HG03378 (cell line): Measurements from ENCODE around the gene MYPOP.
"Not testable (repeated sequence)": the region's sequence is repeated elsewhere in the genome, so short reads cannot be mapped to it uniquely, and the experiment has no call there.

Experiments
- ATAC-seq: cut with Tn5 transposase; IDR thresholded peaks from one replicate; pipeline ENCODE4 v1.9.1; 2021; ENCODE audit warnings: mild to moderate bottlenecking, moderate library complexity; ENCODE audit not compliant: unreplicated experiment

The MYPOP gene

DNA sequence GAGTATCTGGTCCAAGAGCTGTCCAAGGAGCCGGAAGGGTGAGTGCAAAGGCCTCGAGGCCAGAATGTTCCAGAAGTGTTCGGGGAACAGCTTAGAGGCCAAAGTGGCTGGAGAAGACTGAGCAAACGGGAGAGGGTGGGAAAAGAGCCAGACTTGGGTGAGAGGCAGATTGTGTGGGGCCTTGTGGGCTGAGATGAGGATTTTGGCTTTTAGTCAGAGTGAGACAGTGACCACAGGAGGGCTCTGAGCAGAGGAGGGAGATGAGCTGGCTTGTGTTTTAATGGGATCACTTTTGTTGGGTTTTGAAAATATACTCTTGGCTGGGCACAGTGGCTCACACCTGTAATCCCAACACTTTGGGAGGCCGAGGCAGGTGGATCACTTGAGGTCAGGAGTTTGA is 6.5 kb upstream of the MYPOP start:
- no peak for ATAC-seq

DNA sequence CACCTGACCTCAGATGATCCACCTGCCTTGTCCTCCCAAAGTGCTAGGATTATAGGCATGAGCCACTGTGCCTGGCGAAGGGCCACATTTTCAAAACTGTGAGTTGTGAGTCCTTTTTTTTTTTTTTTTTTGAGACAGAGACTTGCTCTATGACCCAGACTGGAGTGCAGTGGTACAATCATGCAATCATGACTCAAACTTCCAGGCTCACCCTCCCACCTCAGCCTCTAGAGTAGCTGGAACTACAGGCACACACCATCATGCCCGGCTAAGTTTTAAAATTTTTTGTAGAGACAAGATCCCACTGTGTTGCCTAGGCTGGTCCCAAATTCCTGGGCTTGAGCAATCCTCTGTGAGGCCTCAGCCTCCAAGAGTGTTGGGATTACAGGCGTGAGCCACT is 3.8 kb upstream of the MYPOP start:
- no peak for ATAC-seq

DNA sequence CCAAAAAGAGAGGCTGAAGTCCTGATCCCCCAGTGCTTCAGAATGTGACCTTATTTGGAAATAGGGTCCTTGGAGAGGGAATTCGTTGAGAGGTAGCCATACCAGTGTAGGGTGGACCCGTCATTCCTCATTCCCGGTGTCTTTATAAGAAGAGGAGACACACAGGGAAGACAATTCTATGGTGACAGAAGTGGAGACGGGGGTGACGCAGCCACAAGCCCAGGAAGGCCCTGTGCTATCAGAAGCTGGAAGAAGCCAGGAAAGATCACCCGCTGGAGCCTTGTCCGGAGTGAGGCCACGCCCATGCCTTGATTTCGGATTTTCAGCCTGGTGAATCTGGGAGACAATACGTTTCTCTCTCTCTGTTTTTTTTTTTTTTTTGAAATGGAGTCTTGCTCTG is 2.6 kb upstream of the MYPOP start:
- ATAC-seq: no peak

DNA sequence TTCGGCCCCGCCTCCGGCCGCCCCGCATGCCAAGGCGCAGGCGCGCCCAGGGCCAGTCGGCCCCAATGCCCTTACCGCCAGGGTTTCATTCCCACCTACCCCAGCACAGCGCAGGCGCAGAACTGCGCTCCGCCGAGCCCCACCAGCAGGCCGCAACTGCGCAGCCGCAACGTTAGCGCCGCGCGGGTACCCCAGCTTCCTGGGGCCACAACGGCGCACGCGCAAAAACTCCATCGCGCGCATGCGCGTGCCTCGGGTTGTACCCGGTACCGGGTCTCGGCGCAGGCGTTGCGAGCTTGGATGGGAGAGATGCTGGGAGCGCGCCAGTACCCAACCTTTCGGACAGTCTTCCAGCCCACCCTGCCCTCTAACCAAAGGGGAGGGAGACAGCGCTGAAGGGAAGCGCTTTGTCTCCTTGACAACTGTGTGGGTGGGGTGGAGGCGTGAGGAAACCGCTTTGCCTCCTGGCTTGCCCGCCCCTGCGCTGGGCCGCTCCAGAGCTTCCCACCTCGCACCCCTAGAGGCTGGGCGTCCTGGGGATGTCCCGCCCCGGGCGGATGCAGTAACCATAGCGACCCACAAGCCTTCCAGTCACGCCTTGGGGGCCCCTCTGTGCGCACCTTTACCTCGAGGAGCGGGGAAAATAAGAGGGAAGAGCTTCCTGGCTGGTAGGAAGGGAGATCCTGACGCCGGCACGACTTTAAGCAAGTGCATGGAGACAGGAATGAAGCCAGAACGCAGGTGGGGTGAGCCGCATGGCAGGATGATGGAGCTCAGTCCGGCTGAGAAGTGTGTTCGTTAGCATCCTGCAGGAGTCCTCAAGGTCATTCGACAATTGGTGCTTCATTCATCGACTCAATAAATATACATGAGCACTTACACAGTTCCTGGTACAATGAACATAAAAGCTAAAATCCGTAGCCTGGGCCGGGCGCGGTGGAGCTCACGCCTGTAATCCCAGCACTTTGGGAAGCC is 525 bp upstream of the MYPOP start:
- ATAC-seq: peak; percentile 86

DNA sequence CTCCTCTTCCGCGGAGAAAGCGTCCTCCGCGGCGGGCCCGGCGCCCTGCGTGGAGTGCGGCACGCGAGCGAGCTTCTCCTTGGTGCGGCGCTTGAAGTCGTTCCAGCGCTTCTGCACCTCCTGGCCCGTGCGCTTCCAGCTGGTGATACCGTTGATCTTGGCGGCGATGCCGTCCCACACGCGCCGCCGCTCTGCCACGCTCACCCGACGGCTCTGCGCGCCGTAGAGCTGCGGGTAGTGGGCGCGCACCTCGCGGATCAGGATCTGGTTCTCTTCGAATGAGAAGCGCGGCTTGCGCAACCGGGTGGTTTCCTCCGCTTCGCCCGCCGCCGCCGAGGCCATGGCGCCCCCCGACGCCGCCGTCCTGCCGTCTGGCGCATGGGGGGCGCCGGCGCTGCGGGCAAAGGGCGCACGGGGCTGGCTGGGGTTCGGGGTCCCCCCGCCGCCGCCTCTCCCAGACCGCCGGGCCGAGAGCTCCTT is 941 bp downstream of the MYPOP start:
- no peak for ATAC-seq

DNA sequence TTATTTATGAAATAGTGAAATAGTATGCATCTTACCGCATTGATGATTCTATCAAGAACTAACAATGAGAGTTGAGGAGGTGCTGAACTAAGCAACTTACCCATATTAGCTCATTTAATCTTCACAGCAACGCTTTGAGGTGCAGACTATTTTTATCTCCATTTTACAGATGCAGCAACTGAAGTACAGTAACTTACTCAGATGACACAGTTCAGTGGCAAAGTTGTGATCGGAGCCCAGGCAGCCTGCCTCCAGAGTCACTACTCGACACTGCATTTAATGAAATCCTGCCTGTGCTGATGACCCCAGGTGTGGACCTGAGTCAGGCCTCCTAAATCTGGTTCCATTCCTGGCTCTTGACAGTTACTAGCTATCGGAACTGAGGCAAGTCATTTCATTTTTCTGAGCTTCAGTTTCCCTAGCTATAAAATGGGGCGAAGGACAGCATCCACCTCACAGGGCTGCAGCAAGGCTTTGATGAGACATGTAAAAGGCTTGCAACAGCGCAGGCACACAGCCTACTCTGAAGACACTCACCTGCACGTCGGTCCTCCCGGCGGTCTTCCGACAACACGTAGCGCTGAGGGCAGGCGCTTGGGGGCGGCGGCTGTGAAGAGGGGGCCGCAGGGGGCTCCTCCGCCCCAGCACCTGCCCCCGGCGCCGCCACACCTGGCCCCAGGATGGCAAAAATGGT is 1.5 kb downstream of the MYPOP start:
- no peak for ATAC-seq

DNA sequence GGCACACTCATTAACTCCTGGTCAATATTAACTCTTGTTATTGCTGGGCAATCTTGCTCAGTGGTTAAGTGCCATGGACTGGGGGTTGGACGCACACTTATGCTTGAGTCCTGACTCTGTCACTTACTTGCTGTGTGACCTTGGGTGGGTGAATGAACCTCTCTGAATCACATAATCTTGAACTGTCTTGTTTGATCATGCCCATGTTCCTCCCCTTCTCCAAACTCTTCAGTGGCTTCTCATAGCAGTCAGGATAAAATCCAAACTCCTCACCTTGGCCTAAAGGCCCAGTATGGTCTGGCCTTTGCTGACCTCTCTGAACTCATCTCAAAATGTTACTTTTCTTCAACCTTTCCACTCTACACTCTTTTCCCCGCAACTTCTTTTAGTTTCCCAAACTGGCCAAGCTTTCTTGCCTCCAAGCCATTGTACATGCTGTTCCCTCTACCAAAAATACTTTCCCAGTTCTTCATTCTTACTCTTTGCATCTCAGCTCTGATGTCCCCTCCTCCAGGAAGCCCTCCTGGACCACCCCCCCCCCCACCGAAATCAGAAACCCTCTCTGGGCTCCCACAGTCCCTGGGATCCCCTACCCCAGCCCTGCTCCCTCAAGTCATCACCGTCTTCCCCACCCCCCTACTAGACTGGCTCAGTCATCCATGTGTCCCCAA is 2.4 kb downstream of the MYPOP start:
- ATAC-seq: no peak

DNA sequence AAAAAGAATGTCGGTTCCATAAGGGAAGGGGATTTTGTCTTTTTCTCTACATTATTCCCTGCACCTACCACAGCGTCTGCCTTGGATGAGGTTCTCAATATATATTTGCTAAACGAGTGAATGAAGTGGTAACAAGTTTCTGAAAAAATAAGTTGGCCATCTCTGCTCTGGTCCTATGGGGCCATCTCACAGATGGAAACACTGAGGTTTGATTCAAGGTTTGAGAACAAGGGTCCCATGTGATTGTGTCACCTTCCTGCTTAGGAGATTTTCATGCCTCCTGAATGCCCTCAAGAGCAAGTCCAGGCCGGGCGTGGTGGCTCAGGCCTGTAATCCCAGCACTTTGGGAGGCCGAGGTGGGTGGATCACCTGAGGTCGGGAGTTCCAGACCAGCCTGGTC is 3.2 kb downstream of the MYPOP start:
- ATAC-seq: no peak

DNA sequence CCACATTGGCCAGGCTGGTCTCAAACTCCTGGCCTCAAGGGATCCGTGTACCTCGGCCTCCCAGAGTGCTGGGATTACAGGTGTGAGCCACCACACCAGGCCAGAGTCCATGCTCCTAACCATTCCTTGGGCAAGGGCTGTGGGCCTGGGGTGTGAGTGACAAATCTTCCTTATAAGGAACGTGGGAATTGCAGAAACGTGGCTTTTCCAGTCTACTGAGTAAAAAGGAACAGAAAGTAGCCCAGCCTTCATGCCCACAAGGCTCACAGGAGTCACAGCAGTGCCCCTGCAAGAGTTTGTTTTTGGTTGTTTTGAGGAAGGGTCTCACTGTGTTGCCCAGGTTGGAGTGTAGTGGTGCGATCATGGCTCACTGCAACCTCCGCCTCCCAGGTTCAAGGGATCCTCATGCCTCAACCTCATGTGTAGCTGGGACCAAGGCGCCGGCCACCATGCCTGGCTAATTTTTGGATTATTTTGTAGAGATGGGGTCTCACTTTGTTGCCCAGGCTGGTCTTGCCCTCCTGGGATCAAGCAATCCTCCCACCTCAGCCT is 5.1 kb downstream of the MYPOP start:
- ATAC-seq: no peak

DNA sequence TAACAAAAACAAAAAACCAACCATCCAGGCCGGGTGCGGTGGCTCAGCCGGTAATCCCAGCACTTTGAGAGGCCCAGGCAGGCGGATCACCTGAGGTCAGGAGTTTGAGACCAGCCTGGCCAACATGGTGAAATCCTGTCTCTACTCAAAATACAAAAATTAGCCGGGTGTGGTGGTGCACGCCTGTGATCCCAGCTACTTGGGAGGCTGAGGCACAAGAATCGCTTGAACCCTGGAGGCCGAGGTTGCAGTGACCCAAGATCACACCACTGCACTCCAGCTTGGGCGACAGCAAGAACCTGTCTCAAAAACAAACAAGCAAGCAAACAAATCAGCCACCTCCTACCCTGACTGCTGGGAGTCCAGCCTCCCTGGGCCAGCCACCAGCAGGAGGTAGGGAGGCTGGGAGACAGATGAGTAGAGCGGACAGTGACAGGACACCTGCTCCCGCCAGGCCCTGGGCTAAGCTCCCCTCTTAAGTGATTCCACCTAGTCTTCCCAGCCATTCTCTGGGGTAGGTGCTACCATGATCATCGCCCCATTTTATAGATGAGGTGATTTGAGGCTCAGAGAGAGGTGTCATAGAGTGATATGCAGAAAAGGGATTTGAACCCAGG is 6.3 kb downstream of the MYPOP start:
- ATAC-seq: not testable (repeated sequence)

DNA sequence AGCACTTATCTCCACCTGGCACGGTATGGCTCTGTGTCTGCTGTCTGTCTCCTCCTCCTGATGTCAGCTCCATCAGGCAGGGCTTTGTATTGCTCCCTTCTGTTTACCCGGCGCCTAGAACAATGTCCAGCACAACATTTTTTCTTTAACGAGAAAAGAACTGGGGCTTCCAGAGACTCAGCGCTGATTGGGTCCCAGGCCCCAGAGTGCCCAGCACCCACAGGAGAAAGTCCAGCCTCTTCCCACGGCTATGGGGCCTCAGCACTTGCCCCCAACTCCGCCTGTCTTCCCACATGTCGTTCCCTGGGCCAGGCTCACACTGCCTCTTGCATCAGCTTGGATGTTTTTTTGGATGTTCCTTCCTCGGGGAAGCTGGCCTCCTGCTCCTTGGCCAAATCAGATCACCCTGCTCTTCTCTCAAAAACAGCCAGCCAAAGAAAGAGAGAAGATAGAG is 6.9 kb downstream of the MYPOP start:
- ATAC-seq: no peak

DNA sequence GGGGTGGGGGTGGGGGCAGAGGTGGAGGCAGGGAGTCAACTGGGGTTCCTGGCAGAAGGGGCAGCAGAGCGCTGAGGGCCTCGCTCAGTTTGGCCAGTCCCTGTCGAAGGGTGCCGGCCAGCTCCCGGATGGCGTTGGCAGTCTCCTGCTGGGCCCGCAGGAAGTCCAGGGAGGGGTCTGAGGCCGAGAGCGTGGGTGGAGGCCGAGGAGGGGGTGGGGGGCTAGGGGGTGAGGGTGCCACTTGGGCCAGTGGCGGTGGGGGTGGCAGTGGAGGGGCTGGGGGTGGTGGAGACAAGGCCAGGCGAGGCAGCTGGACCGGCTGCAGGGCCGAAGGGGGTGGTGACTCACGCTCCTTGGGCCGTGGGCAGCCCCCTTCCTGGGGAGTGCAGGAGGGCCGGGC is 11.5 kb downstream of the MYPOP start:
- no peak for ATAC-seq

DNA sequence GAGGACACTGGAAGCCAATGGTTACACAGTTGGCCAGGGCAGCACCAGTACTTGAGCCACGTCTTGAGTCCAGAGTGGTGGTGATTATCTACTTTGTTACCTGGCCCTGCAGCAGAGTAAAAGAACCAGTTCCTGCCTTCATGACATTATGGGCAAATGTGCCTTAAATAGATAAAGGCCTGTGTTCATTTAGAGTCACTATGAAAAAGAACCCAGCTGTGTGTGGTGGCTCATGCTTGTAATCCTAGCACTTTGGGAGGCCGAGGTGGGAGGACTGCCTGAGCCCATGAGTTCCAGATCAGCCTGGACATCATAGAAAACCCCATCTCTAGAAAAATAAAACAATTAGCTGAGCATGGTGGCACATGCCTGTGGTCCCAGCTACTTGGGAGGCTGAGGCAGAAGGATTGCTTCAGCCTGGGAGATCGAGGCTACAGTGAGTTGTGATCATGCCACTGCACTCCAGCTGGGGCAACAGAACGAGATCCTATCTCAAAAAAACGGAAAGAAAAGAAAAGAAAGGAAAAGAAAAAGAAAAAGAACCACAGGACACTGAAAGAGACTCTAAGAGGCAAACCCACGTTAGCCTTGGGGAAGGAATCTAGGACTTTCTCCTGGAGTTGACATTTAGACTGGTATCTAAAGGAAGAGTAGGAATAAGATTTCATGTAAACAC is 13.1 kb downstream of the MYPOP start:
- ATAC-seq: no peak

DNA sequence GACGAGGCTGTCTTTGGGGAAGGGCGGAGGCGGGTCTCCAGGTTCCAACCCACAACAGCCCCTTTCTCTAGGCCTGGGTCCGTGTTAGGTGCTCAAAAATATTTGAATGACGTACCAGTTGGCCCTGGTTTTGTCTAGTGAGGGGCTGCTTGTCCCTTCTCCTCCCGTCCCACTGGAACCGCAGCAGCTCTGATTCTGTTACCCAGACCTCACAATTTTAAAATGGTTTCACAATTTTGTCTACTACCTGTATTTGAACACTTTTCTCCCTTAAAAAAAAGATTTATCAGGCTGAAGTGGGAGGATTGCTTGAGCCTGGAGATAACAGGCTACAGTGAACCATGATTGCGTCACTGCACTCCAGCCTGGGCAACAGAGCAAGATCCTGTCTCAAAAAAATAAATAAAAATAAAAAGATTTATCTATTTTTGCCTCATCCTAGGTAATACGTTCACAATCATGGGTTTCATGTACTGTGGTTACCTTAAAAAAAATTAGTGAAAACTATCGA is 15.2 kb downstream of the MYPOP start:
- no peak for ATAC-seq

DNA sequence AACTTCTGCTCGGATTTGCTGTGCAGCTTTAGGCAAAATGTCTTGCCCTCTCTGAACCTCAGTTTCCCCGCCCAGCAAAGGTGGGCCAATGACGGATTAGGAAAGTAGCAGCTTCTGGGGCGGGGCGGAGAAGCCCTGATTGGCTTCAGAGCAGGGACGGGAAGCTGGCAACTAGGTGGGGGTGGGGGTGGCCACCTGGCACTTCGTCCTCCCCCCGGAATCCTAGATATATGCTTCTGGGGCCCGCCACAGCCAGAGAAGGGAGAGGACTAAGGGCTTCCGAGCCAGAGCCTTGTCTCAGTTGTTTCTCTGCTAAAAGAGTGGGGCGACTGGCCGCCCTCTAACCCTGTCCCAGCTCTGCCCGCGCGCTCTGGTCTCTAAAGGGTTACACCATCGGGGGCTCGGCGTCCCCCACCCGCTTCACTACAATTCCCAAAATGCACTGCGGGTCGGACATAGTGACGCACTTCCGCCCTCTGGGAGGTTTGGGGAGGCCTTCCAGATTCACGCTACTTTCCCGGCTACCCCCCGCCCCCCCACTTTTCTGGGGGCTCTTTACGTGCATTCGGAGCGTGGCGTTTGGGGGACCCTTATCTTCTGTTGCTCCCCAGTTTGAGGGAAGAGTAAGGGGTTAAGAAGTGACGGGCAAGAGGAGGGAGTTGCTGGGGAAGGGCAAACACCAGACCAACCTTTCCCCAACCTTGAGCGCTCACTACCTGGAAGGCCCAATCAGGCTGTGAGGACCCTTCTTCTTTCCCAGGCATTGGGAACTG is 15.8 kb downstream of the MYPOP start:
- ATAC-seq: peak; percentile 39

DNA sequence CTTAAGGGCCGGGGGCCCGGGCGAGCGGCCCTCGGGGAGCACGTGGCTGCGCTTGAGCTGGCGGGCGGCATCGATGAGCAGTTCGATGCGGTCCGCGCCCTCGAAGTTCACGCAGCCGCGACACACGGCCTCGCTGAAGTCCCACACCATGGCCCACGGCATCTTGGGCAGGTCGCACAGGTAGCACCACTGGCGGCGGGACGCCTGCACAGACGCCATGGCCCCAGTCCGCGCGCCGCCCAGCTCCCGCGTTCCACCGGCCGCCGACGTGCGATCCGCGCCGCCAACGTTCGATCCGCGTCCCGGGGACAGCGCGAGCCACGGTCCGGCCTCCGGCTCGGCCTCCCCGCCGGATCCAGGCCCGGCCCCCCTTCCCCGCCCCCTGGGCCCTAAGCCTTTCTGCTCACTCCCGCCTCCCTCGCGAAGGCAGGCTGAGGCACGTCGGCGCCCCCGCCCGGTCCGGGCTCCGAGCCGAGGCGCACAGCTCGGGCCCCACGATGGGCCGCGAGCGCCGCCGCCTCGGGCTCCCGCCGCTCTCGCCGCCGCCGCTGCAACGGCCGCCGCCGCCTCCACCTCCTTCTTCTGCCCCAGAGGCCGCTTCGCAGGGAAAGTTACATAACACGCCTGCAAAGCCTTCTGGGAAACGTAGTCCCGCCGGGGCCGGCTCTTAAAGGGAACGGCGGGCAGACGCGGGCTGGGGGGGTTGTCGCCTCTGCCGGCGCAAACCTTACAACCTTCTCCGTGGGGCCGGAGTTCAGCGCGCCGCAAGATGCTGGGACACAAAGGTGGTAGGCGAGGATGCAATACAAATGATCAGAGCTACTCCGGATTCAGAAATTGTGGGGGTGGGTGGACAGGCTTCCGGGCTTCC is 16.6 kb downstream of the MYPOP start, which contains the start of gene IRF2BP1:
Gene IRF2BP1, minus strand, starts transcription at position 586 of the 871 bp plus-strand sequence. Its CDS starts 367 bp downstream, at position 219.
- ATAC-seq: peak; percentile 34

DNA sequence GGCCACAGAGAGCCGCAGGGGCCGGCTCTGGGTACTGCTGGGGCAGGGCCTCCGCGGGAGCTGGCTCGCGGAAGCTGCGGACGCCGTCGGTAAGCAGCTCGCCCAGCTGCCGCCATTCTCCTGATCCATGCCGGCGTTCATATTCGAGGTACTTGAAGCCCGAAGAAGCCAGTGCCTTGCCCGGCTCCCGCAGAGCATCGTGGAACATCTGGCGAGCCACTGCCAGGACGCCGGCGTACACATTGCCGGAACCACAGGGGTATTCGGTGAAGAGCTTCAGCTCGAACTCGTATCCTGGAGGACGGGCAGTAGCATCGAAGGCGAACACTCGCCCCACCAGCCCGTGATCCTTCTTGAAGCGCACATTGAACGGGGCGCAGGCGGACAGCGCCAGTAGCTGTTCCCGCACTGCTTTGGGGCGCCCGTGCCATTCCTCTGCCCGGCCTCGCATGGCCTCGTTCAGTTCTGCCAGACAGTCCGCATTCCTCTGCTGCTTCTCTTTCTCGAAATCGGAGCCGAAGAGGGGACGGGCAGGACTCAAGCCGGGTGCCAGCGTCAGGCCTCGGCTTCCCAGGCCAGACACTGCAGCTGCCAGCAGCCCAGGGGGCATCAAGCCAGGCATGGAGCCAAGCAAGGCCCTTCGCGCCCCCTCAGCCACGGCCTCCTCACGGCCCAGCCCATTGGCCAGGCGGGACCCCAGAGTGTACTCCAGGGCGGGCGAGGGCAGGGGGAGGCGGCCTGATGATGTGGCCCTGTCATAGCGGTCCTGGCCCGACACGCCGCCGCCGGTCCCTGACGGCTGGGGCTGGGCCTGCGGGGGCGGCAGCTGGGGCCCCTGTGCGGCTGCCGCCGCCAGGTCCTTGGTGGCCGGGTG is 17.5 kb downstream of the MYPOP start:
- no peak for ATAC-seq
